IPS DF 19.7 (cell line): ENCODE measurements around the gene PSD4.

Experiments used
- DNase-seq: peaks from one replicate; pipeline ENCODE4 v3.0.0-alpha.2; 2013; ENCODE audit warnings: low read depth, low spot score

Gene PSD4

DNA sequence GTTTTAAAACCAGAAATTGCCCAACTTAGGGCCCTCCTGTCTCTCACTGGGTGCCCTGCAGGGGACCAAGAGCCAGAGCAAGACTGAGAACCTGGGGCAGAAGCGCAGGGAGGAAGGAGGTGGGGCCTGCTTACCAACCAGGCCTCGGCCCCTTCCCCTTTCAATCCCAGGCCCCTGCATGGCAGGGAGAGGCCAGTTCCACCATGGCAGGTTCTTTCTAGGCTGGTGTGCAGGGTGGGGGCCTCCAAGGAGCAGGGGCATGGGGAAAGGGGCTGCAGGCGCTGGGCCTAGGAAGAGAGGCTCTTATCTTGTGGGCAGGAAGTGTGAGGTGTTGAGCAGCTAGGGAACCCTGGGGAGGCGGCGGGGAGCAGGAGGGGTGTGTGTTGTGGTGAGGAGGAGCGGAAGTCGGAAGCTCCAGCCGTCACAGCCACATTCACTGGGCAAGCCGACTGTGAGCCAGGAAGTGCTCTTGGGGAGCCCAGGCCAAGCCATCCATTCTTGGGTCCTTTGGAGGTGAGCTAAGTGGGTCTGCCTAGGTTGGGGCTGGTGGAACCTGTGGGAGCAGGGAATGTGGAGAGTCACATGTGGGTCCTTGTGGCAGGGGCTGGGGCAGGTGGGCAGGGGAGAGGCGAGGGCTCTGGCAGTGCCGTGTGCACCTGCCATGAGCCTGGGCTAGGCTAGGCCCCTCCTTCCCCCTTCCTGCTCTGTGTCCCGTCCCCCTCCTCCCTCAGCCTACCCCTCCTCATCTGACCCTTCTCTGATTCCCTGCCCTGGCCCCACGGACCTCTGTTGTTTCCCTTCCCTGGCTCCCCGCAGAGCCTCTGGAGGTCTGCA, at the start of gene PSD4:
Gene PSD4 (plus strand): TSS at position 430 of the 834 bp plus-strand sequence. CDS start 8,486 bp downstream, outside the sequence.
- no peak for DNase-seq

DNA sequence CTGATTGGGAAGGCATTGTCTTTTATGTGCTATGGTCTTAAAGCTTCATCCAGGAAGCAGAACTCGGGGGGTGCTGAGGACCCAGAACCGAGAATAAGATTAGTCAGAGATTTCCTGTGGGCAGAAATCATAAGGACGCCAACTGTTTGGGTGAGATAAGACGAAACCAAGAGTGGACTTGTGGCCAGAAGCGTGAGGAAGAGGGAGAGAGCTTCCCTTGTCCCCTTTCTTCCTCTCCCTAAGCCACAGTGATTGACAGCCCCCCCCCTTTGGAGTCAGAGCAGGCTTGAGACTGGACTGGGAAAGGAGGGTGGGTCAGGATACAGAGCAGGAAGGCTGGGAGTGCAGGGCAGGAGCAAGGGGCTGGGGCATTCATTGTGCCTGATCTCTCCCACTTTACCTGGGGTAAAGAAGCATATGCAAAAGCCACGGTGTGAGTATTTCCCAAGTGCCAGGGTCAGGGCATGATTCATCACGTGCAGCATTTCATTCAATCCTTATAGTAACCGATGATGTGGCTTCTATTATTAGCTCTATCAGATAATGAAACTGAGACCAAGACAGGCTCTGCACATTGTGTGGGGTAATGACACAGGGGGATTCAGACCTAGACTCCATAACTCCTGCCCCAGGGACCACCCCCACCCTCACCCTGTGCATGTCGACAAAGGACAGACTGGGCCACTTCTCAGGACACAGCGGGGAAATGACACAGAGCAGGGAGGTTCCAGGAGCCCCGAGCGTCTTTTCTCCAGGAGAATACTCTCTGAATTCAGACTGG, 49.4 kb upstream of the PSD4 start:
- DNase-seq = no peak

GRCh38 chr2:113124984-113125855, 48.6 kb upstream of the PSD4 start:
- no peak for DNase-seq

DNA sequence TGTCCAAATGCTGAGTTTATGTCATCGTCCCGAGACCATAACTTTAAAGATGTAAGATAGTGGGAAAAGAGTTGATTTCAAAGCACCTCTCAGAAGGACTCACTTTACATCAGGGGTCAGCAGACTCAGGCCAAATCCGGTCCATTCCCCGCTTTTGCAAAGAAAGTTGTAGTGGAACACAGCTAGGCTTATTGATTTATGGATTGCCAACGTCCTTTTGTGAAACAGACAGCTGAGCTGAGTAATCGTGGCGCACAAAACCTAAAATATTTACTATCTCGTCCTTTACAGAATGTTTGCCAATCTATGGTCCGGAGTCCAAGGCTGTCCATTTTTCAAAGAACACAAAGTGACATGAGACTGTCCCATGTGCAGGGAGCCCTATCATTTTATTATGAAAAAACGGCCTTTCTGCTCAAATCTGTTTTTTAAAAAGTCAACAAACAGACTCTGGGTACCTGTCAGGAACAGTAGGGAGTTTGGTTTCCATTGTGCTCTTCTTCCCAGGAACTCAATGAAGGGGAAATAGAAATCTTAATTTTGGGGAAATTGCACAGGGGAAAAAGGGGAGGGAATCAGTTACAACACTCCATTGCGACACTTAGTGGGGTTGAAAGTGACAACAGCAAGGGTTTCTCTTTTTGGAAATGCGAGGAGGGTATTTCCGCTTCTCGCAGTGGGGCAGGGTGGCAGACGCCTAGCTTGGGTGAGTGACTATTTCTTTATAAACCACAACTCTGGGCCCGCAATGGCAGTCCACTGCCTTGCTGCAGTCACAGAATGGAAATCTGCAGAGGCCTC, 46.7 kb upstream of the PSD4 start, which contains the start of gene IL1RN:
Gene IL1RN (plus strand): TSS at position 754 of the 801 bp plus-strand sequence. CDS start 27 bp downstream, at position 781.
- no peak for DNase-seq

DNA sequence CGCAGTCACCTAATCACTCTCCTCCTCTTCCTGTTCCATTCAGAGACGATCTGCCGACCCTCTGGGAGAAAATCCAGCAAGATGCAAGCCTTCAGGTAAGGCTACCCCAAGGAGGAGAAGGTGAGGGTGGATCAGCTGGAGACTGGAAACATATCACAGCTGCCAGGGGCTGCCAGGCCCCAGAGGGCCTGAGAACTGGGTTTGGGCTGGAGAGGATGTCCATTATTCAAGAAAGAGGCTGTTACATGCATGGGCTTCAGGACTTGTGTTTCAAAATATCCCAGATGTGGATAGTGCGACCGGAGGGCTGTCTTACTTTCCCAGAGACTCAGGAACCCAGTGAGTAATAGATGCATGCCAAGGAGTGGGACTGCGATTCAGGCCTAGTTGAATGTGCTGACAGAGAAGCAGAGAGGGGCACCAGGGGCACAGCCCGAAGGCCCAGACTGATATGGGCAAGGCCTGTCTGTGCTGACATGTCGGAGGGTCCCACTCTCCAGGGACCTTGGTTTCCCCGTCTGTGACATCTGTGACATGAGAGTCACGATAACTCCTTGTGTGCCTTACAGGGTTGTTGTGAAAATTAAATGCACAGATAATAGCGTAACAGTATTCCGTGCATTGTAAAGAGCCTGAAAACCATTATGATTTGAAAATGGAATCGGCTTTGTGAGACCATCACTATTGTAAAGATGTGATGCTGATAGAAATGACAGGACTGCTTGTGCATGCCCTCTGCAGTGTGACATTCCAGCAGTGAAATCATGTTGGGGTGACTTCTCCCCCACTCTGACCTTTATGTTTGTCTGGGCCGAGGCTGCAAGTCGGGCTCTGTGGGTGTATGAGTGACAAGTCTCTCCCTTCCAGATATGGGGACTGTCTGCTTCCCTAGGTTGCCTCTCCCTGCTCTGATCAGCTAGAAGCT, 45.9 kb upstream of the PSD4 start:
- DNase-seq = no peak

GRCh38 chr2:113129519-113130078, 44.2 kb upstream of the PSD4 start:
- no peak for DNase-seq

DNA sequence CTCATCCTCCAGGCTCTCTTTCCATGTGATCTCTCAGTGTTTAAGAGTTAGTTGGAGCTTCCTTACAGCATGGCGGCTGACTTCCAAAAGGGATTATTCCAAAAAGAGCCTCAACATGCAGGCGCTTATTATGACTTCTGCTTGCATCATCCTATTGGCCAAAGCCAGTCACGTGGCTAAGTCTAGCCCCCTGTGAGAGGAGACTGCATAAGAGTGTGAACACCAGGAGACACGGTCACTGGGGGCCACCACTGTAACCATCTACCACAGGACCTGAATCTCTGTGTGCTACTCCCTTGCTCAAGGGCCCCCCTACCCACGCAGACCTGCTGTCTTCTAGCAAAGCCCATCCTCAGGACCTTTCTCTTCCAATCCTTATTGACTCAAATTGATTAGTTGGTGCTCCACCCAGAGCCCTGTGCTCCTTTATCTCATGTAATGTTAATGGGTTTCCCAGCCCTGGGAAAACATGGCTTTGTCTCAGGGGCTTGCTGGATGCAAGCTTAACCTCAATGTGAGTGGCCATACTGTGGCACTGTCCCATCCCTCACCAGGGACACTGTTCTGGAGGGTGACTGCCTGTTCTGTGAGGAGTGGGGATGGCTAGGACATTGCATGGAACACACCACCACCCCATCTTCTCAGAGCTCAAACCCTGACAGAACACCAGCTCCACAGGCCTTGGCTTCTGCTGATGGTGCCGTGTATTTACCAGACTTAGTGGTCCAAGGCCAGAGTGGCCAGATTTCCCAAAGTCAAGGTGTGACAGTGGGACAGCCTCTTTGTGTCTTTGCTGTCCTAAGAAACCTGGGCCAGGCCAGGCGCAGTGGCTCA, 42.2 kb upstream of the PSD4 start:
- no peak for DNase-seq

DNA sequence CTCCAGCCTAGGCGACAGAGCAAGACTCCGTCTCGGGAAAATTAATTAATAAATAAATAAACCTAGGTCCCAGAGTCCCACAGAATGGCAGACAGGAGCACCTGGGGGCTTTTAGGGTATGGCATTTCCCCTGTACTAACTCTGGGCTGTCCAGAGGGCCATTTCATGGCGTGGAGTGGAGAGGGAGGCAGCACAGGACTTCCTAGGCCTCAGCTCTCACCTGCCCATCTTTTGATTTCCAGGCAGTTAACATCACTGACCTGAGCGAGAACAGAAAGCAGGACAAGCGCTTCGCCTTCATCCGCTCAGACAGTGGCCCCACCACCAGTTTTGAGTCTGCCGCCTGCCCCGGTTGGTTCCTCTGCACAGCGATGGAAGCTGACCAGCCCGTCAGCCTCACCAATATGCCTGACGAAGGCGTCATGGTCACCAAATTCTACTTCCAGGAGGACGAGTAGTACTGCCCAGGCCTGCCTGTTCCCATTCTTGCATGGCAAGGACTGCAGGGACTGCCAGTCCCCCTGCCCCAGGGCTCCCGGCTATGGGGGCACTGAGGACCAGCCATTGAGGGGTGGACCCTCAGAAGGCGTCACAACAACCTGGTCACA, 41.3 kb upstream of the PSD4 start:
- DNase-seq = no peak

- DNase-seq = no peak
Observed at GRCh38 chr2:113133704-113134598, 39.8 kb upstream of the PSD4 start.

DNA sequence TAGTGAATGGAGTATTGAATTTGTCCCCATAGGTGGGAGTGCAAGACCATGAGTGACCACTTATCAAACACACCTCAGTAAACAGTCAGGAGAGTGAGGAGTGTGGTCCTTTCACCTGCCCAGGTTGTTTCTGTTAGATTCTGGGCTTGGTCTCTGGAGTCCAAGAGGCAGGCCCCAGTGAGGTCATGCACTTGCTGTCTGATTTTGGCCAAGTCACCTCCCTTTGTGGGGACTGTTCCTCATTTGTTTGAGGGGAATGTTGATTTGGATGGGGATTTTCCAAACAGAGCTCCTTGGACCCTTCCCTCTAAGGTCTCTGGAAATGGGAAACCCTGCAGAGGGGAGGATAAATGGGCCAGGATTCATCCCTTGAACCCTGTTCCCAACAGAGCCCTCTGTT, 39.1 kb upstream of the PSD4 start:
- no peak for DNase-seq

DNA sequence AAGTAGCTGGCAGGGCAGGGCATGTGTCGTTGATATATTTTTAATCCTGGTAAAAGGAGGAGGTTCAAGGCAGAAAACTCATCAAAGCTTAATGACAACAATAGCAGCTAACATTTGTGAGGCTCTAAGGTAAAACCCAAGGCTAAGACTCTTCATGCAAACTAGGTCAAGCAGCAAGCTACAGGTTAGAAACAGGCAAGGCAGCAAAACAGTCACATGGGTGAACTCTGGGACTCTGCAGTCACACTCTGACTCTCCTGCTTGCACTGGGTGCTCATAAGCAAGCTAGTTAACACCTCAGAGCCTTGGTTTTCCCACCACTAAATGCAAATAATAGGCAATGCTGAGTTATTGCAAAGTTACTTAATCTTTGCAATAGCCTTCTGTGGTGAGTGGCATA, 38.5 kb upstream of the PSD4 start:
- DNase-seq = no peak

- no peak for DNase-seq
Observed at GRCh38 chr2:113136828-113137775, 36.7 kb upstream of the PSD4 start.

GRCh38 chr2:113137827-113138226, 35.9 kb upstream of the PSD4 start:
- DNase-seq = no peak

DNA sequence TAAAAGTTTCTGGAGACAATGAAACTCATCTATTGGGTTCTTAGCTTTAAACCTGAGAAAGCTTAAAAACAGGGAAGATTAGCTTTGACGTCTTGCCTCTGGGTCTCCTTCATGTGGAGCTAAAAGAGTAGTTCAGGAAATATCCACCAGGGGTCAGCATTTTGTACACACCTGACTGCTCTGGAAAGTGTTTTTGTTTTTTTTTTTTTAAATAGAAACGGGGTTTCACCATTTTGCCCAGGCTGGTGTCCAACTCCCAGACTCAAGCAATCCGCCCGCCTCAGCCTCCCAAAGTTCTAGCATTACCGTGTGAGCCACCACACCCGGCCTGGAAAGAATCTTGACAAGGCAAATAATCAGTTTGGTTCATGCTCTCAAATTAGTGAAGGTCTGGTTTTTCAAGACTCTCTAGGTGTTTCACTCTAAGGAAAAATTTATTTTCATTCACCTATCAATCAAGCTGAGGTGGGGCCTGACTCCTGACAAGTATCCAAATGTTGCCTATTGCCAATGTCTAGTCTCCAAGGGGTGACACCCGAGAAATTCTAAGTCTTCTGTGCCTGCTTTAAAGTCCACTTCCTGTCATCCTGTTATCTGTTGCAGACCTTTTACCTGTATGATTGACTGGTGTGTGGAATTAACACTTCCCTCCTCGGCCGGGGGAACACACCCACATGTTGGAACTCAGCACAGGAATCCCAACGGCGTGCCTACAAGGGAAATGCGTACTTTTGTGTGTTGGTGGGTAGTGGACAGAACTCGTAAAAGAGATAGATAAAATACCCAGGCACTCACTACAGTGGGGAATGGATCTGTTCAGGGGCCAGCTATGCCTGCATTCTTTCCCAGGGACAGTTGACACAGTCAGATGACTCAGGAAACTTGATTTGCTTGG, 35.1 kb upstream of the PSD4 start:
- DNase-seq = no peak

GRCh38 chr2:113141451-113141850, 32.3 kb upstream of the PSD4 start:
- DNase-seq = no peak
